ENCODE data around the gene AGK.
"Not testable (repeated sequence)": the region's sequence is repeated elsewhere in the genome, so short reads cannot be mapped to it uniquely, and the experiment has no call there.

Gene AGK

GRCh38 chr7:141550386-141551093 lies 670 bp upstream of the AGK start:
- H3K27ac ChIP-seq (ENCODE audit: low read depth, low read length), result no peak overlapping the region
- H3K4me2 ChIP-seq (ENCODE audit: low read depth, low read length, poor library complexity, severe bottlenecking), result peak overlapping the region; percentile 93
- H3K27me3 ChIP-seq (ENCODE audit: low read length), result no peaks in the 10 kb centered on the region
- no peaks in the 10 kb centered on the region for H3F3A ChIP-seq (ENCODE audit: insufficient read depth)
- TF ChIP-seq CTCF (IDR thresholded peaks at IDR 0.05; ENCODE audit: insufficient read depth, low read length, poor library complexity, severe bottlenecking) (no peak), EZH2phosphoT487 (conservative IDR thresholded peaks at IDR 0.05; ENCODE audit: low read length) (no peak)
- H3K9me2 ChIP-seq (replicated peaks; ENCODE audit: insufficient read depth, low read length), result no peaks in the 10 kb centered on the region
- H3K9me3 ChIP-seq (ENCODE audit: insufficient read depth, low read length), result no peaks in the 10 kb centered on the region
- H2AFZ ChIP-seq (ENCODE audit: low read depth, low read length, severe bottlenecking), result peak overlapping the region; percentile 94
- H3K36me3 ChIP-seq (ENCODE audit: low read length), result no peaks in the 10 kb centered on the region
- peak overlapping the region; percentile 90 for H3K4me3 ChIP-seq (ENCODE audit: insufficient read depth, low read length, poor library complexity, severe bottlenecking)
- H3K79me2 ChIP-seq (ENCODE audit: insufficient read depth, low read length), result peaks cover 8% of the 10 kb centered on the region
- H3K9ac ChIP-seq (ENCODE audit: low read length), result peak overlapping the region; percentile 92
- no peaks in the 10 kb centered on the region for H4K20me1 ChIP-seq (ENCODE audit: low read depth, low read length)

- Histone ChIP-seq H3K27ac (ENCODE audit: low read depth, low read length) (no peak overlapping the region), H3K9me2 (replicated peaks; ENCODE audit: insufficient read depth, low read length) (no peaks in the 10 kb centered on the region), H3K9ac (ENCODE audit: low read length) (peak overlapping the region; percentile 92), H2AFZ (ENCODE audit: low read depth, low read length, severe bottlenecking) (peak overlapping the region; percentile 94), H3K4me2 (ENCODE audit: low read depth, low read length, poor library complexity, severe bottlenecking) (peak overlapping the region; percentile 93), H4K20me1 (ENCODE audit: low read depth, low read length) (no peaks in the 10 kb centered on the region), H3K79me2 (ENCODE audit: insufficient read depth, low read length) (peaks cover 8% of the 10 kb centered on the region), H3K27me3 (ENCODE audit: low read length) (no peaks in the 10 kb centered on the region), H3K4me3 (ENCODE audit: insufficient read depth, low read length, poor library complexity, severe bottlenecking) (peak overlapping the region; percentile 90), H3F3A (ENCODE audit: insufficient read depth) (no peaks in the 10 kb centered on the region), H3K9me3 (ENCODE audit: insufficient read depth, low read length) (no peaks in the 10 kb centered on the region), H3K36me3 (ENCODE audit: low read length) (no peaks in the 10 kb centered on the region)
- TF ChIP-seq CTCF (IDR thresholded peaks at IDR 0.05; ENCODE audit: insufficient read depth, low read length, poor library complexity, severe bottlenecking) (no peak), EZH2phosphoT487 (conservative IDR thresholded peaks at IDR 0.05; ENCODE audit: low read length) (no peak)
Observed at GRCh38 chr7:141551782-141552181, 572 bp downstream of the AGK start.

GRCh38 chr7:141557360-141557759 lies 6.2 kb downstream of the AGK start:
- Histone ChIP-seq H4K20me1 (ENCODE audit: low read depth, low read length) (no peaks in the 10 kb centered on the region), H3F3A (ENCODE audit: insufficient read depth) (no peaks in the 10 kb centered on the region), H3K4me2 (ENCODE audit: low read depth, low read length, poor library complexity, severe bottlenecking) (no peak overlapping the region), H3K36me3 (ENCODE audit: low read length) (peaks cover 9% of the 10 kb centered on the region; the same call in 1 of the 2 replicates), H3K27ac (ENCODE audit: low read depth, low read length) (no peak overlapping the region), H2AFZ (ENCODE audit: low read depth, low read length, severe bottlenecking) (no peak overlapping the region), H3K4me3 (ENCODE audit: insufficient read depth, low read length, poor library complexity, severe bottlenecking) (no peak overlapping the region), H3K9me2 (replicated peaks; ENCODE audit: insufficient read depth, low read length) (no peaks in the 10 kb centered on the region), H3K27me3 (ENCODE audit: low read length) (no peaks in the 10 kb centered on the region), H3K9ac (ENCODE audit: low read length) (no peak overlapping the region), H3K9me3 (ENCODE audit: insufficient read depth, low read length) (peaks cover 7% of the 10 kb centered on the region; the same call in 1 of the 2 replicates), H3K79me2 (ENCODE audit: insufficient read depth, low read length) (no peaks in the 10 kb centered on the region; the same call in 1 of the 2 replicates)
- TF ChIP-seq EZH2phosphoT487 (conservative IDR thresholded peaks at IDR 0.05; ENCODE audit: low read length) (no peak), CTCF (IDR thresholded peaks at IDR 0.05; ENCODE audit: insufficient read depth, low read length, poor library complexity, severe bottlenecking) (no peak)

- not testable (repeated sequence) for H3K9me3 ChIP-seq (ENCODE audit: insufficient read depth, low read length); H3K4me2 ChIP-seq (ENCODE audit: low read depth, low read length, poor library complexity, severe bottlenecking); H3K36me3 ChIP-seq (ENCODE audit: low read length); H3K27me3 ChIP-seq (ENCODE audit: low read length); H3K27ac ChIP-seq (ENCODE audit: low read depth, low read length); H3K9me2 ChIP-seq (replicated peaks; ENCODE audit: insufficient read depth, low read length); H2AFZ ChIP-seq (ENCODE audit: low read depth, low read length, severe bottlenecking); H4K20me1 ChIP-seq (ENCODE audit: low read depth, low read length); H3K79me2 ChIP-seq (ENCODE audit: insufficient read depth, low read length); H3K4me3 ChIP-seq (ENCODE audit: insufficient read depth, low read length, poor library complexity, severe bottlenecking); H3F3A ChIP-seq (ENCODE audit: insufficient read depth); H3K9ac ChIP-seq (ENCODE audit: low read length)
Observed at GRCh38 chr7:141557831-141558531, 6.8 kb downstream of the AGK start.

All from SU-DHL-6 (cell line).